ENCODE data around the gene RET. TPM values are rescaled to one million over a fixed set of nuclear protein-coding genes. Genes with fewer than 3 reads are reported as not detected.

Gene RET
- total and polyA plus RNA-seq, 4 donors: 0.31 to 1.3 (median 0.77) TPM

DNA sequence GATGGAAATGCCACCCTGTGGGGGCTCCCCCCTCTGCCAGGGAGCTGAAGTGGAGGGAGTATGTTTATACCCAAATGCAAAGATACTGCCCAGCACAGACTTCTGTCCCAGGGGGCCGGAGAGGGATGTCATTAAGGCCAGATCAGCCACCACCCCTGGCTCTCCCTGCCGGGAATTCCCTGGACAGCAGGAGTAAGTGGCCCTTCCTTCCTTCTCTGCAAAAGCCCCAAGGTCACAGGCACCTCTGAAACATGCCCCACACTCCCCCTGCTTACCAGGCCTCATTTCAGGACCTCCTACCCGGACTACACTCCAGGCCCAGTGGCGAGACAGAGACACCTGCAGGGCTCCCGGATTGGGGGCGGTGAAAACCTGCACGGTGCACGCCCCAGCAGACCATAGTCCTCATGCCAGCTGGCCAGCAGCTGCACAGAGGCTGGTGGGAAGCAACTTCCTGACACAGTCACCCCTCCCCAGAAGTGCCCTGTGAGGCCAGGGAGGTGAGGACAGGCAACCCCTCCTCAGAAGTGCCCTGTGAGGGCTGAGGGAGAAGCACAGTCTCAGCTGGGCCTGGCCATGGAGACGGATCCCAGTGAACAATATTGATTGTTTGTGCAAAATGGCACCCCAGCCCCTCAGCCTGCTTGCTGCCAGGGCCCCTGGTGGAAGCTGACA lies 33.0 kb upstream of the RET start:
- H3K9ac ChIP-seq (ENCODE audit: insufficient read depth in 1 of 2, low read length in 2 of 2): no peak overlapping the region
- DNase-seq: no peak

DNA sequence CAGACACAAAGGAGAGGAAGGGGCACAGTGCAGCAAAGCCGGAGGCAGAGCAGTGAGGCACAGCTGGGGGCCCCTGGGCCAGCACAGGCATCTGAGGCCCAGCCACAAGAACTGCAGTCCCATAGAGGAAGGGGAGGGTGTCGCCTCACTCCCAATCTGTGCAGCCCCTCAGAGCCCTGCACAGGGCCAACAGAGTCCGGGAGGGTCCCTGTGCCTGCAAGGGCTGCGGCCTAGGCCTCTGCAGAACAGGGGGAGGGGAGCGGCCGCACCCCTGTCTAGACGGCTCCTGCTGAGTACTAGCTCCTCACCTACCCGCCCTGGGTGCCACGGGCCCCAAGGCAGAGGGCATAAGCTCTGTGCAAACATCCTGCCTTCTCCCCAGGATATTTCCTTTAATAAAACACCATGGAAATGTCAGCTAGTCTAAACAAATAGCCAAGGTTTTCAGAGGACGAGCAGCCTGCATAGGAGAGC lies 32.4 kb upstream of the RET start:
- no peak overlapping the region for H3K9ac ChIP-seq (ENCODE audit: insufficient read depth in 1 of 2, low read length in 2 of 2)
- H3K4me1 ChIP-seq (ENCODE audit: control insufficient read depth in 5 of 5, insufficient read depth in 5 of 5, low read length in 5 of 5): peaks cover 0 to 11% (median 4%) of the 10 kb centered on the region in 5 donors
- DNase-seq (no peak), ATAC-seq (ENCODE audit: insufficient read depth, low FRiP score) (no peak)
- no peaks in the 10 kb centered on the region for H3K36me3 ChIP-seq (ENCODE audit: control insufficient read depth in 4 of 4, insufficient read depth in 4 of 4, low read length in 4 of 4)
- TF ChIP-seq, protein P1, sequence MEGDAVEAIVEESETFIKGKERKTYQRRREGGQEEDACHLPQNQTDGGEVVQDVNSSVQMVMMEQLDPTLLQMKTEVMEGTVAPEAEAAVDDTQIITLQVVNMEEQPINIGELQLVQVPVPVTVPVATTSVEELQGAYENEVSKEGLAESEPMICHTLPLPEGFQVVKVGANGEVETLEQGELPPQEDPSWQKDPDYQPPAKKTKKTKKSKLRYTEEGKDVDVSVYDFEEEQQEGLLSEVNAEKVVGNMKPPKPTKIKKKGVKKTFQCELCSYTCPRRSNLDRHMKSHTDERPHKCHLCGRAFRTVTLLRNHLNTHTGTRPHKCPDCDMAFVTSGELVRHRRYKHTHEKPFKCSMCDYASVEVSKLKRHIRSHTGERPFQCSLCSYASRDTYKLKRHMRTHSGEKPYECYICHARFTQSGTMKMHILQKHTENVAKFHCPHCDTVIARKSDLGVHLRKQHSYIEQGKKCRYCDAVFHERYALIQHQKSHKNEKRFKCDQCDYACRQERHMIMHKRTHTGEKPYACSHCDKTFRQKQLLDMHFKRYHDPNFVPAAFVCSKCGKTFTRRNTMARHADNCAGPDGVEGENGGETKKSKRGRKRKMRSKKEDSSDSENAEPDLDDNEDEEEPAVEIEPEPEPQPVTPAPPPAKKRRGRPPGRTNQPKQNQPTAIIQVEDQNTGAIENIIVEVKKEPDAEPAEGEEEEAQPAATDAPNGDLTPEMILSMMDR (IDR thresholded peaks at IDR 0.05; ENCODE audit: control extremely low read depth, extremely low read depth): no peak
- no peaks in the 10 kb centered on the region for H3K9me3 ChIP-seq (ENCODE audit: control insufficient read depth in 4 of 4, insufficient read depth in 3 of 4, low read length in 3 of 4)
- 69 to 85% methylated on average over 10 of the region's 10 CpGs for WGBS, 2 donors
- H3K27ac ChIP-seq (ENCODE audit: low read depth in 1 of 2, low read length in 1 of 2): no peak overlapping the region
- H3K27me3 ChIP-seq (ENCODE audit: control insufficient read depth in 3 of 3, insufficient read depth in 3 of 3, low read length in 2 of 3): no peaks in the 10 kb centered on the region
- no peak overlapping the region for H3K4me3 ChIP-seq

More for the DNA sequence above, 33.0 kb upstream of the RET start:
- no peak overlapping the region for H3K27ac ChIP-seq (ENCODE audit: low read depth in 1 of 2, low read length in 1 of 2)
- no peaks in the 10 kb centered on the region for H3K36me3 ChIP-seq (ENCODE audit: control insufficient read depth in 4 of 4, insufficient read depth in 4 of 4, low read length in 4 of 4)
- H3K9me3 ChIP-seq (ENCODE audit: control insufficient read depth in 4 of 4, insufficient read depth in 3 of 4, low read length in 3 of 4): no peaks in the 10 kb centered on the region
- H3K27me3 ChIP-seq (ENCODE audit: control insufficient read depth in 3 of 3, insufficient read depth in 3 of 3, low read length in 2 of 3): no peaks in the 10 kb centered on the region
- no peak overlapping the region for H3K4me3 ChIP-seq
- 77 to 82% methylated on average over 9 of the region's 9 CpGs for WGBS, 2 donors
- H3K4me1 ChIP-seq (ENCODE audit: control insufficient read depth in 5 of 5, insufficient read depth in 5 of 5, low read length in 5 of 5): peaks cover 0 to 11% (median 4%) of the 10 kb centered on the region in 5 donors
- no peak for ATAC-seq (ENCODE audit: insufficient read depth, low FRiP score)
- TF ChIP-seq, protein P1 (IDR thresholded peaks at IDR 0.05; ENCODE audit: control extremely low read depth, extremely low read depth): no peak

DNA sequence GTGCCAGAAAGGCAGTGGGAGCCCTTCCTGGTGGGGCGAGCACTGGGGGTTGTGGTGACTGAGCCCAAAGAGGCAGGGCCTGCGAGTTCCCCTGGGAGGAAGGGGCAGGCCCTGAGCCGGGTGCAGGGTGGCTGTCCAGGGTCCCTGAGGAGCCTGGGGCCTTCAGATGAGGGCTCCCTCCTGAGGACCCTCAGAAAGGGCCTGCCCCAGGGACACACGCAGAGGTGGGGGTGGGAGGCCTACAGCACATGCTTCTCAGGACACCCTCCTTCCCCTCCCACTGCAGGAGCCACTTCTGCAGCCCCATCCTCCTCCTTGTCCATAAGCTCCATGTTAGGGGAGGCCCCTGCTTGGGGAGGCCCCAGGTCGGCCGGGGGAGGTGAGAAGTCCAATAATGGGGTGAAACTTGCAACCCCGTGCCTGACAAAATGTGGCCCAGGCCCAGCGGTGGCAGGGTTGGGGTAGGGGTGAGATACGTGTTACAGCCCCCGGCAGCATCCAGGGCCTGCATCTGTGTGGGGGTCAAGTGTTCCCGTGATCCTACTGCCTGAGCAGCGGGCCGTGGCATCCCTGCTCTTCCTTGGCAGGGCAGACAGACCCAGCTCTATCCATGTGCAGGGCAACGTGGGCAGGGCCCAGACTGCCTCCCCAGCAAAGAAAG lies 31.8 kb upstream of the RET start:
- WGBS, 2 donors: 82 to 85% methylated on average over 14 of the region's 14 CpGs
- Histone ChIP-seq H3K27ac (ENCODE audit: low read depth in 1 of 2, low read length in 1 of 2) (no peak overlapping the region), H3K4me3 (no peak overlapping the region), H3K4me1 (ENCODE audit: control insufficient read depth in 5 of 5, insufficient read depth in 5 of 5, low read length in 5 of 5) (peaks cover 0 to 11% (median 4%) of the 10 kb centered on the region in 5 donors), H3K9ac (ENCODE audit: insufficient read depth in 1 of 2, low read length in 2 of 2) (no peak overlapping the region), H3K9me3 (ENCODE audit: control insufficient read depth in 4 of 4, insufficient read depth in 3 of 4, low read length in 3 of 4) (no peaks in the 10 kb centered on the region), H3K27me3 (ENCODE audit: control insufficient read depth in 3 of 3, insufficient read depth in 3 of 3, low read length in 2 of 3) (no peaks in the 10 kb centered on the region), H3K36me3 (ENCODE audit: control insufficient read depth in 4 of 4, insufficient read depth in 4 of 4, low read length in 4 of 4) (no peaks in the 10 kb centered on the region)
- ATAC-seq (ENCODE audit: insufficient read depth, low FRiP score): no peak
- no peak for DNase-seq
- TF ChIP-seq, protein P1 (IDR thresholded peaks at IDR 0.05; ENCODE audit: control extremely low read depth, extremely low read depth): no peak
